ENCODE results near the gene ARSA.
"Not testable (repeated sequence)": the region's sequence is repeated elsewhere in the genome, so short reads cannot be mapped to it uniquely, and the experiment has no call there.

GRCh38 chr22:50654664-50655063 is 26.7 kb upstream of the ARSA start:
- not testable (repeated sequence) for TF ChIP-seq SIN3A (IDR thresholded peaks at IDR 0.05; ENCODE audit: low read depth); CTCF (IDR thresholded peaks at IDR 0.05 in 2 of 3, conservative IDR thresholded peaks at IDR 0.05 in 1 of 3; ENCODE audit: borderline replicate concordance in 1 of 3, insufficient read depth in 1 of 3, low read depth in 2 of 3, low read length in 2 of 3)
